ENCODE measurements around the gene CARS1. TPM values are rescaled to one million over a fixed set of nuclear protein-coding genes. Genes with fewer than 3 reads are reported as not detected.

Gene CARS1
- total RNA-seq, 4 donors from 2014 or later: 37.0 to 61.3 (median 52.3) TPM

DNA sequence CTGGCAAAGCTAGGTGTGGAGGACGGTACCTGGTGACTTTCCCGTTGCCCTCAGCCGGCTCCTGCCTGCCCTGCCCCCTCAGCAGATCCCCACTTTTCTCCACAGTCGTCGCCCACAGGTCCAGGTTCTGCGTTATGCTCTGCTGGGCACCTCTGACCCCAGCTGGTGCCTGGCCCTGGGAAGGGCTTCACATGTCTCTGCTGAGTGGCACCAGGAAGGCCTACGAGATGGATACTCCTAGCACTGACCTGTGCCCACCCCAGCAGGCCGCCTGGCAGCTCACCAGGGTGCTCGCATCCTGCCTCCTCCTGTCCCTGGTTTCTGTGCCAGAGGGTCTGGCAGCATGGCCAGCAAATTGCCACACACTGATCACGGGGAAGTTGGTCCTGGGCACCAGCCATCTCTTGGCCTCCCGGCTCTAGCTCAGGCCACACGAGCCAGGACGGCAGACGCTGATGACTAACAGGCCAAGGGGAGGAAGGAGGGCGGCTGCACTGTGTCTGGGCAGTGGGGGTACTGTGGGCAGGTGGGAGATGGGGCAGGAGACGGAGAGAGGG lies 13.8 kb downstream of the CARS1 start:
- peak; percentile 31 for DNase-seq
- no peak for TF ChIP-seq POLR2A (IDR thresholded peaks at IDR 0.05)
- peak in 2 of 3 donors; percentile 7 to 37 for TF ChIP-seq POLR2AphosphoS5 (IDR thresholded peaks at IDR 0.05)
- WGBS, 2 donors (ENCODE audit: low coverage in 1 of 2): 83% methylated on average over 16 of the region's 16 CpGs; no CpG with 5 or more reads in 1 of the 2 donors

GRCh38 chr11:3042496-3043314 lies 14.5 kb downstream of the CARS1 start:
- Histone ChIP-seq H3K4me1 (peaks cover 0 to 20% (median 13%) of the 10 kb centered on the region in 4 donors), H3K36me3 (peaks cover 0 to 20% (median 8%) of the 10 kb centered on the region in 4 donors), H3K27ac (peak overlapping the region; percentile 15 to 71 (median 43)), H3K9me3 (no peaks in the 10 kb centered on the region), H3K27me3 (no peaks in the 10 kb centered on the region), H3K4me3 (no peak overlapping the region)
- TF ChIP-seq POLR2AphosphoS5 (IDR thresholded peaks at IDR 0.05) (no peak), POLR2A (IDR thresholded peaks at IDR 0.05) (no peak), EP300 (IDR thresholded peaks at IDR 0.05; ENCODE audit: low read depth) (no peak)
- TF ChIP-seq, protein P1, sequence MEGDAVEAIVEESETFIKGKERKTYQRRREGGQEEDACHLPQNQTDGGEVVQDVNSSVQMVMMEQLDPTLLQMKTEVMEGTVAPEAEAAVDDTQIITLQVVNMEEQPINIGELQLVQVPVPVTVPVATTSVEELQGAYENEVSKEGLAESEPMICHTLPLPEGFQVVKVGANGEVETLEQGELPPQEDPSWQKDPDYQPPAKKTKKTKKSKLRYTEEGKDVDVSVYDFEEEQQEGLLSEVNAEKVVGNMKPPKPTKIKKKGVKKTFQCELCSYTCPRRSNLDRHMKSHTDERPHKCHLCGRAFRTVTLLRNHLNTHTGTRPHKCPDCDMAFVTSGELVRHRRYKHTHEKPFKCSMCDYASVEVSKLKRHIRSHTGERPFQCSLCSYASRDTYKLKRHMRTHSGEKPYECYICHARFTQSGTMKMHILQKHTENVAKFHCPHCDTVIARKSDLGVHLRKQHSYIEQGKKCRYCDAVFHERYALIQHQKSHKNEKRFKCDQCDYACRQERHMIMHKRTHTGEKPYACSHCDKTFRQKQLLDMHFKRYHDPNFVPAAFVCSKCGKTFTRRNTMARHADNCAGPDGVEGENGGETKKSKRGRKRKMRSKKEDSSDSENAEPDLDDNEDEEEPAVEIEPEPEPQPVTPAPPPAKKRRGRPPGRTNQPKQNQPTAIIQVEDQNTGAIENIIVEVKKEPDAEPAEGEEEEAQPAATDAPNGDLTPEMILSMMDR (IDR thresholded peaks at IDR 0.05): no peak
- DNase-seq: no peak
- WGBS, 2 donors (ENCODE audit: low coverage in 1 of 2): 77 to 82% methylated on average over 5 to 11 of the region's 11 CpGs
- intact Hi-C loops (cut with DNase I; ENCODE audit: low total_unique reads) (no loop called here), in situ Hi-C loops (cut with MboI; ENCODE audit: low pct_ligation_motif_present in 1 of 4, low pct_unique_long_range_greater_than_20kb in 1 of 4, low sequenced_read_pairs in 3 of 4) (loop anchor here in 2 of 4 donors (5.0 to 25.0 kb wide), 3 partner anchors 50 to 172 kb away; partner anchors contain the start of gene MRGPRG (in 2 of the 2))

More for the DNA sequence above, 13.8 kb downstream of the CARS1 start:
- Histone ChIP-seq H3K27me3 (no peaks in the 10 kb centered on the region), H3K36me3 (peaks cover 0 to 14% (median 4%) of the 10 kb centered on the region in 4 donors), H3K9me3 (no peaks in the 10 kb centered on the region), H3K4me3 (no peak overlapping the region), H3K4me1 (peaks cover 0 to 17% (median 12%) of the 10 kb centered on the region in 4 donors), H3K27ac (peak overlapping the region; percentile 15 to 71 (median 43))
- intact Hi-C loops (cut with DNase I; ENCODE audit: low total_unique reads): no loop called here
- in situ Hi-C loops (cut with MboI; ENCODE audit: low pct_ligation_motif_present in 1 of 4, low pct_unique_long_range_greater_than_20kb in 1 of 4, low sequenced_read_pairs in 3 of 4): loop anchor here in 2 of 4 donors (5.0 to 25.0 kb wide), 3 partner anchors 49 to 171 kb away; partner anchors contain the start of gene MRGPRG (in 2 of the 2)

DNA sequence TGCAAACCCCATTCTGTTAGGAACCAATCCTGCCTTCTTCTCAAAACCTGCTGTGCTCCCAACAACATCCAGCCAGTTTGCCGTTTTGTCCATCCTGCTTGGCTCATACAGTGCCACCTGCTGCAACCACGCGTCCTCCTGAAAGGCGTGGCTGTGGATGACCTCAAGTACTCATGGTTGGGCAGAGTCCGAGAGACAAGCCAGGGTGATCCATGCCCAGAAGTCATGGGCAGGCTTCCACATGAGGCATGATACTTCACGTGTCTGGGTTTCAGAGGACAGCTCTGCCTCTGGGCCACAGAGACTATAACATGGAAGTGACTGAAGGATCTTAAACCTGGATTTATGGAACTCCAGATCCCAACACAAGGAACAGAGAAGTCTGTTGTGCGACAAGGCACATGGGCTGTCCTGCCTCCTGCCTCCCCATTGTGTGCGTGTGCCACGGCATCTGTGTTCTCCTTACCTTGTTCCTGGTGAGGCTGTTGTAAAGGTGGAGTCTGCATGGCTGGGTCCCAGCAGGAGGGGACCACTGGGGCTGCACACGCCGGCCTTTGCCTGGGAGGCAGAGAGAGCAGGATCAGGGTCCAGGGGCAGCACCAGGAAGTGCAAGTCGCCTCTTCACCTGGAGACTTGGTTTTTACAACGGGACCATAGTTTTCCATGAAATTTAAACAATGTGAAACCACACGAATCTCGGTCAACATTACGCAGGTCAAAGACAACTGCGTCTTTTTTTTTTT lies 15.4 kb downstream of the CARS1 start:
- no peaks in the 10 kb centered on the region for H3K27me3 ChIP-seq
- H3K4me3 ChIP-seq: no peak overlapping the region
- peaks cover 0 to 29% (median 10%) of the 10 kb centered on the region in 4 donors for H3K36me3 ChIP-seq
- no peak for DNase-seq
- no peaks in the 10 kb centered on the region for H3K9me3 ChIP-seq
- TF ChIP-seq EP300 (IDR thresholded peaks at IDR 0.05; ENCODE audit: low read depth): no peak
- no peak for TF ChIP-seq POLR2AphosphoS5 (IDR thresholded peaks at IDR 0.05)
- TF ChIP-seq POLR2A (IDR thresholded peaks at IDR 0.05): no peak
- TF ChIP-seq, protein P1 (IDR thresholded peaks at IDR 0.05): no peak
- in situ Hi-C loops (cut with MboI; ENCODE audit: low pct_ligation_motif_present in 1 of 4, low pct_unique_long_range_greater_than_20kb in 1 of 4, low sequenced_read_pairs in 3 of 4) (loop anchor here in 2 of 4 donors (5.0 to 25.0 kb wide), 3 partner anchors 50 to 173 kb away; partner anchors contain the start of gene MRGPRG (in 2 of the 2)), intact Hi-C loops (cut with DNase I; ENCODE audit: low total_unique reads) (no loop called here)
- H3K4me1 ChIP-seq: peaks cover 0 to 28% (median 15%) of the 10 kb centered on the region in 4 donors
- WGBS, 2 donors (ENCODE audit: low coverage in 1 of 2): 86% methylated on average over 17 of the region's 17 CpGs; no CpG with 5 or more reads in 1 of the 2 donors
- peak overlapping the region in 1 of 4 donors; percentile 71 for H3K27ac ChIP-seq

DNA sequence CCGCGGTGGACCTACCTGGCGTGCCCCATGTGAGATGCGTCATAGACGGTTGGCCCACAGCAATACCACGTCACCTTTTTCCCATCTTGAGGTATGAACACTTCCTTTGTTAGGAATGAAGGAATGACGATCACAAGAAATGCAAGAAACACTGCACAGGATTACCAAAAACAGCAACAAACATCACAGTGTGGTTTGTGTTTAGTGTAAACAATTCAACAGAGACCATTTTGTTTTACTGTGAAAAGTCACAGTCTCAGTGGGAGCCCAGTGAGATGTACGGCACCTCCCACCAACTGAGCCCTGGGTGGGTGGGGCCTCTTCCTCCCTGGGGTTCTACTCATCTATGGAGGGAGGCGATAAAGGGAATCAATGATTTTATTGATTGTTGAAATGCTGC lies 16.3 kb downstream of the CARS1 start:
- H3K36me3 ChIP-seq: peaks cover 0 to 37% (median 15%) of the 10 kb centered on the region in 4 donors
- peaks cover 0 to 28% (median 15%) of the 10 kb centered on the region in 4 donors for H3K4me1 ChIP-seq

More for the DNA sequence above, 16.3 kb downstream of the CARS1 start:
- Histone ChIP-seq H3K9me3 (no peaks in the 10 kb centered on the region), H3K27me3 (no peaks in the 10 kb centered on the region), H3K27ac (no peak overlapping the region), H3K4me3 (no peak overlapping the region)
- intact Hi-C loops (cut with DNase I; ENCODE audit: low total_unique reads) (no loop called here), in situ Hi-C loops (cut with MboI; ENCODE audit: low pct_ligation_motif_present in 1 of 4, low pct_unique_long_range_greater_than_20kb in 1 of 4, low sequenced_read_pairs in 3 of 4) (loop anchor here in 2 of 4 donors (5.0 to 25.0 kb wide), 3 partner anchors 51 to 174 kb away; partner anchors contain the start of gene MRGPRG (in 2 of the 2))
- 93 to 94% methylated on average over 3 to 9 of the region's 9 CpGs for WGBS, 2 donors (ENCODE audit: low coverage in 1 of 2)
- TF ChIP-seq POLR2A (IDR thresholded peaks at IDR 0.05) (no peak), EP300 (IDR thresholded peaks at IDR 0.05; ENCODE audit: low read depth) (no peak), POLR2AphosphoS5 (IDR thresholded peaks at IDR 0.05) (no peak)
- TF ChIP-seq, protein P1 (IDR thresholded peaks at IDR 0.05): no peak
- no peak for DNase-seq

Measured in transverse colon (tissue), 4 donors.